ENCODE data around the gene NEK7.

Gene NEK7

GRCh38 chr1:198283222-198283621, 126.4 kb downstream of the NEK7 start:
- no peaks in the 10 kb centered on the region for H3K9me3 ChIP-seq (ENCODE audit: insufficient read depth, low read length)
- no peaks in the 10 kb centered on the region for H3F3A ChIP-seq (ENCODE audit: insufficient read depth)
- H3K27ac ChIP-seq (ENCODE audit: low read depth, low read length): no peak overlapping the region
- H3K9me2 ChIP-seq (replicated peaks; ENCODE audit: insufficient read depth, low read length): no peaks in the 10 kb centered on the region
- no peak overlapping the region for H3K4me3 ChIP-seq (ENCODE audit: insufficient read depth, low read length, poor library complexity, severe bottlenecking)
- H3K27me3 ChIP-seq (ENCODE audit: low read length): no peaks in the 10 kb centered on the region
- no peaks in the 10 kb centered on the region for H3K79me2 ChIP-seq (ENCODE audit: insufficient read depth, low read length)
- no peak for TF ChIP-seq EZH2phosphoT487 (conservative IDR thresholded peaks at IDR 0.05; ENCODE audit: low read length)
- TF ChIP-seq CTCF (IDR thresholded peaks at IDR 0.05; ENCODE audit: insufficient read depth, low read length, poor library complexity, severe bottlenecking): no peak
- no peaks in the 10 kb centered on the region for H3K36me3 ChIP-seq (ENCODE audit: low read length)
- H4K20me1 ChIP-seq (ENCODE audit: low read depth, low read length): no peaks in the 10 kb centered on the region
- H3K9ac ChIP-seq (ENCODE audit: low read length): no peak overlapping the region
- no peak overlapping the region for H2AFZ ChIP-seq (ENCODE audit: low read depth, low read length, severe bottlenecking)
- no peak overlapping the region for H3K4me2 ChIP-seq (ENCODE audit: low read depth, low read length, poor library complexity, severe bottlenecking)

- Histone ChIP-seq H3F3A (ENCODE audit: insufficient read depth) (no peaks in the 10 kb centered on the region), H2AFZ (ENCODE audit: low read depth, low read length, severe bottlenecking) (no peak overlapping the region), H3K9ac (ENCODE audit: low read length) (no peak overlapping the region), H3K4me2 (ENCODE audit: low read depth, low read length, poor library complexity, severe bottlenecking) (no peak overlapping the region), H3K4me3 (ENCODE audit: insufficient read depth, low read length, poor library complexity, severe bottlenecking) (no peak overlapping the region), H3K27ac (ENCODE audit: low read depth, low read length) (no peak overlapping the region), H3K79me2 (ENCODE audit: insufficient read depth, low read length) (no peaks in the 10 kb centered on the region), H4K20me1 (ENCODE audit: low read depth, low read length) (no peaks in the 10 kb centered on the region), H3K27me3 (ENCODE audit: low read length) (no peaks in the 10 kb centered on the region), H3K36me3 (ENCODE audit: low read length) (no peaks in the 10 kb centered on the region), H3K9me2 (replicated peaks; ENCODE audit: insufficient read depth, low read length) (no peaks in the 10 kb centered on the region), H3K9me3 (ENCODE audit: insufficient read depth, low read length) (no peaks in the 10 kb centered on the region)
- TF ChIP-seq CTCF (IDR thresholded peaks at IDR 0.05; ENCODE audit: insufficient read depth, low read length, poor library complexity, severe bottlenecking) (no peak), EZH2phosphoT487 (conservative IDR thresholded peaks at IDR 0.05; ENCODE audit: low read length) (no peak)
These were observed 131.1 kb downstream of the NEK7 start for GRCh38 chr1:198287916-198288315.

GRCh38 chr1:198290089-198290683, 133.4 kb downstream of the NEK7 start:
- H3K4me2 ChIP-seq (ENCODE audit: low read depth, low read length, poor library complexity, severe bottlenecking): no peak overlapping the region

More at GRCh38 chr1:198290089-198290683, 133.4 kb downstream of the NEK7 start:
- Histone ChIP-seq H3K27ac (ENCODE audit: low read depth, low read length) (no peak overlapping the region), H2AFZ (ENCODE audit: low read depth, low read length, severe bottlenecking) (no peak overlapping the region), H3K4me3 (ENCODE audit: insufficient read depth, low read length, poor library complexity, severe bottlenecking) (no peak overlapping the region), H3K9ac (ENCODE audit: low read length) (no peak overlapping the region), H3K9me2 (replicated peaks; ENCODE audit: insufficient read depth, low read length) (no peaks in the 10 kb centered on the region), H3K36me3 (ENCODE audit: low read length) (no peaks in the 10 kb centered on the region), H4K20me1 (ENCODE audit: low read depth, low read length) (no peaks in the 10 kb centered on the region), H3F3A (ENCODE audit: insufficient read depth) (no peaks in the 10 kb centered on the region), H3K27me3 (ENCODE audit: low read length) (no peaks in the 10 kb centered on the region), H3K79me2 (ENCODE audit: insufficient read depth, low read length) (no peaks in the 10 kb centered on the region), H3K9me3 (ENCODE audit: insufficient read depth, low read length) (no peaks in the 10 kb centered on the region)
- TF ChIP-seq CTCF (IDR thresholded peaks at IDR 0.05; ENCODE audit: insufficient read depth, low read length, poor library complexity, severe bottlenecking): no peak
- TF ChIP-seq EZH2phosphoT487 (conservative IDR thresholded peaks at IDR 0.05; ENCODE audit: low read length): no peak
